Osteocyte (in vitro differentiated cells): ENCODE data around the gene RIPPLY1. TPM values are rescaled to one million over a fixed set of nuclear protein-coding genes. Genes with fewer than 3 reads are reported as not detected.

Experiments used
- DNase-seq: peaks from one replicate; pipeline ENCODE4 v3.0.0; 2021; ENCODE audit warnings: mixed read lengths; ENCODE audit not compliant: unreplicated experiment; ENCODE audit errors: extremely low spot score
- H3K27ac Mint-ChIP-seq: one replicate; pipeline ENCODE4 v1.8.0; 2021; ENCODE audit warnings: mild to moderate bottlenecking, mixed read lengths; ENCODE audit not compliant: unreplicated experiment
- H3K27me3 Mint-ChIP-seq: one replicate; pipeline ENCODE4 v1.8.0; 2021; ENCODE audit warnings: mixed read lengths; ENCODE audit not compliant: unreplicated experiment
- H3K36me3 Mint-ChIP-seq: one replicate; pipeline ENCODE4 v1.8.0; 2021; ENCODE audit warnings: mixed read lengths; ENCODE audit not compliant: unreplicated experiment
- H3K4me1 Mint-ChIP-seq: one replicate; pipeline ENCODE4 v1.8.0; 2021; ENCODE audit warnings: mixed read lengths; ENCODE audit not compliant: unreplicated experiment
- H3K4me3 Mint-ChIP-seq: one replicate; pipeline ENCODE4 v1.8.0; 2021; ENCODE audit warnings: mild to moderate bottlenecking, moderate library complexity, mixed read lengths; ENCODE audit not compliant: unreplicated experiment
- H3K9me3 Mint-ChIP-seq: one replicate; pipeline ENCODE4 v1.8.0; 2021; ENCODE audit warnings: mixed read lengths; ENCODE audit not compliant: unreplicated experiment
- CTCF ChIP-seq: fragments of 200-600 bp; sonication (generic); IDR thresholded peaks from 2 replicates; pipeline ENCODE4 v1.5.0; 2021; ENCODE audit warnings: antibody characterized with exemption, mild to moderate bottlenecking, moderate library complexity
- total RNA-seq: library from RNA; stranded (reverse); gene quantifications from 2 replicates; pipeline ENCODE4 v1.2.1, GENCODE V29; 2021

The RIPPLY1 gene
- total RNA-seq, 1 donor from 2014 or later: not detected

DNA sequence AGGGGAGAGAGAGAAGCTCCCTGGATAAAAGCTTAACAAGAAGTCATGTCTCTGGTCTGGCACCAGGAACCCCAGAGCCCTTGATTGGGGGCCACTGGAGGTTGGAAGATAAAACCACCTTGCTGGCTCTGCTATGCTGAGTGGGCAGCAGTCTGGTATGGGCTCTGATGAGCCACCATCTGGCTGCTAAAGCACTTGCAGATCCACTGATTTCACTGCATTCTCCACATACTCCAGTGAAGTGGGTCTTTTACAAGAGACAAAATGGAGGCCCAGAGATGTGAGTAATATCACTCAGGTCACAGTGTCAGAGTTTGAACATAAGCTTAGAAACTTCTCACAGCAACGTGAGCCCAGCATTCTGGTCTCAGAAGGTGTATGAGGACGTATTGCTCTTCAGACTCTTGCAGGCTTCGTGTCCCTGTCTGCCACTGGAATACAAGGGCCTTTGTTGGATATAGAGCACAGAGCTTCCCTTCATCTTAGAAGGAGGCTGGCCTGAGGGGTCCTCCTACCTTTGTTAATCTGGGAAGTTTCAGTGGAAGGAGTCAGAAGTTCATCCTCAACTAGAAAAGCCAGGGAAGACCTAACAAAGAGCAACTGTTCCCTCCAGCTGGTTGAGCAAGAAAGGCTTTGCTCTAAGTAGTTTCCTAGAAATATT, 28.8 kb upstream of the RIPPLY1 start:
- Mint-ChIP-seq H3K27me3 (no peaks in the 10 kb centered on the region), H3K4me1 (peaks cover 13% of the 10 kb centered on the region), H3K36me3 (no peaks in the 10 kb centered on the region), H3K9me3 (no peaks in the 10 kb centered on the region), H3K4me3 (no peak overlapping the region), H3K27ac (no peak overlapping the region)
- no peak for DNase-seq
- TF ChIP-seq CTCF: no peak

- no peak for DNase-seq
- Mint-ChIP-seq H3K9me3 (no peaks in the 10 kb centered on the region), H3K36me3 (no peaks in the 10 kb centered on the region), H3K4me1 (peaks cover 7% of the 10 kb centered on the region), H3K27me3 (no peaks in the 10 kb centered on the region), H3K4me3 (no peak overlapping the region), H3K27ac (no peak overlapping the region)
- TF ChIP-seq CTCF: no peak
Observed at GRCh38 chrX:106928227-106928626, 25.1 kb upstream of the RIPPLY1 start.

GRCh38 chrX:106927700-106928099, 24.6 kb upstream of the RIPPLY1 start:
- no peak overlapping the region for H3K27ac Mint-ChIP-seq
- no peak overlapping the region for H3K4me3 Mint-ChIP-seq
- no peaks in the 10 kb centered on the region for H3K36me3 Mint-ChIP-seq
- no peak for DNase-seq
- no peaks in the 10 kb centered on the region for H3K9me3 Mint-ChIP-seq
- H3K4me1 Mint-ChIP-seq: peaks cover 6% of the 10 kb centered on the region
- no peak for TF ChIP-seq CTCF
- H3K27me3 Mint-ChIP-seq: no peaks in the 10 kb centered on the region

DNA sequence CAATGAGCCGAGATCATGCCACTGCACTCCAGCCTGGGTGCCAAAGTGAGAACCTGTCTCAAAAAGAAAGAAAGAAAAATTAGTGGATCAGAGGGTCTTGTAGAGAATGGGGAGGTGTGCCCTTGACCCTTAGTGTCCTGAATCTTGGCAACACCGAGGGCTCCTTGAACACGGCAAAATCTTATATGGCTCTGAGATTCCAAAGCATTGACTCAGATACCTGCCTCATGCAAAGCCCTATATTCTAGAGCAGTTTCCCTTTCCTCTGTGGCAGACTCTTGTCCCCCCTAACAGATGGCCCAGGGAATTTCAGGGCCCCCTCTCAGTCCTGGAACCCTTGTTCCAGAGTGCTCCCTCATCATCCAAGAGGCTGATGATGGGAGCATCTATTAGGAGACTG, 23.9 kb upstream of the RIPPLY1 start:
- DNase-seq: peak; percentile 17
- Mint-ChIP-seq H3K9me3 (no peaks in the 10 kb centered on the region), H3K36me3 (no peaks in the 10 kb centered on the region), H3K4me1 (peaks cover under 1% of the 10 kb centered on the region), H3K27me3 (no peaks in the 10 kb centered on the region), H3K27ac (no peak overlapping the region), H3K4me3 (no peak overlapping the region)
- TF ChIP-seq CTCF: no peak

DNA sequence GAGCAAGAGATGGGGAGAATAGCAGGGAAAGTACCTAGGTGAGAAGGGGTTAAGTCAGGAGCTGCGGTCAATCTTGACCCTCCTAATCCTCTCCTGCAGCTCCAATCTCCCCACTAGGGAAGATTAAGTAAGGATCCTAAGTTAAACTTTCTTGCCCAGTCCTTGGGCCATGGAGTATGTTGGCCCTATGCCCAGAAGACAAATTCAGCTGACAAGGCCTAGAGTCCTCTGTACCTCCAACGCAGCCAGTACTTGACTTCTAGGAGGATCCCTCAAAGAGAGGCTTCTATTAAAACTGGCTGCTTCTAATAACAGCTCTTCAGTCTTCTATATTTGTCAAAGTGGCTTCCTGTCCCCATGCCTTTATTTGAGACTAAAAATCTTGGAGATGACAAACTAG, 18.5 kb upstream of the RIPPLY1 start:
- no peaks in the 10 kb centered on the region for H3K27me3 Mint-ChIP-seq
- no peak overlapping the region for H3K4me3 Mint-ChIP-seq
- no peak for TF ChIP-seq CTCF
- H3K4me1 Mint-ChIP-seq: peaks cover 40% of the 10 kb centered on the region
- no peaks in the 10 kb centered on the region for H3K36me3 Mint-ChIP-seq
- H3K27ac Mint-ChIP-seq: no peak overlapping the region
- no peak for DNase-seq
- no peaks in the 10 kb centered on the region for H3K9me3 Mint-ChIP-seq
